ENCODE measurements around the gene OTUD6A. TPM values are rescaled to one million over a fixed set of nuclear protein-coding genes. Genes with fewer than 3 reads are reported as not detected.

OTUD6A gene
- total RNA-seq, 1 donor from 2014 or later: not detected

- no peaks in the 10 kb centered on the region for H3K9me3 ChIP-seq (ENCODE audit: control insufficient read depth in 3 of 3, low read length in 3 of 3)
- no peak overlapping the region for H3K4me3 ChIP-seq (ENCODE audit: low read length in 3 of 3)
- H3K27ac ChIP-seq (ENCODE audit: low read depth, low read length): no peak overlapping the region
- H3K4me1 ChIP-seq (ENCODE audit: control insufficient read depth in 3 of 3, insufficient read depth in 3 of 3, low read length in 3 of 3): peaks cover 0 to 6% (median 0%) of the 10 kb centered on the region in 3 donors
- peaks cover 0 to 20% (median 0%) of the 10 kb centered on the region in 3 donors for H3K27me3 ChIP-seq (ENCODE audit: control insufficient read depth in 3 of 3, insufficient read depth in 3 of 3, low read length in 3 of 3)
- no peaks in the 10 kb centered on the region for H3K36me3 ChIP-seq (ENCODE audit: control insufficient read depth in 3 of 3, insufficient read depth in 3 of 3, low read length in 3 of 3)
- no peak overlapping the region for H3K9ac ChIP-seq (ENCODE audit: low read depth in 1 of 3, low read length in 3 of 3)
Observed at GRCh38 chrX:70030301-70030767, 31.9 kb upstream of the OTUD6A start.

- Histone ChIP-seq H3K27me3 (ENCODE audit: control insufficient read depth in 3 of 3, insufficient read depth in 3 of 3, low read length in 3 of 3) (peaks cover 0 to 20% (median 0%) of the 10 kb centered on the region in 3 donors), H3K9ac (ENCODE audit: low read depth in 1 of 3, low read length in 3 of 3) (no peak overlapping the region), H3K27ac (ENCODE audit: low read depth, low read length) (no peak overlapping the region), H3K9me3 (ENCODE audit: control insufficient read depth in 3 of 3, low read length in 3 of 3) (peaks cover 0 to 3% (median 0%) of the 10 kb centered on the region in 3 donors), H3K4me3 (ENCODE audit: low read length in 3 of 3) (no peak overlapping the region), H3K4me1 (ENCODE audit: control insufficient read depth in 3 of 3, insufficient read depth in 3 of 3, low read length in 3 of 3) (peaks cover 0 to 6% (median 0%) of the 10 kb centered on the region in 3 donors), H3K36me3 (ENCODE audit: control insufficient read depth in 3 of 3, insufficient read depth in 3 of 3, low read length in 3 of 3) (no peaks in the 10 kb centered on the region)
Observed at GRCh38 chrX:70032792-70033191, 29.5 kb upstream of the OTUD6A start.

GRCh38 chrX:70033348-70034051 lies 28.8 kb upstream of the OTUD6A start:
- H3K9me3 ChIP-seq (ENCODE audit: control insufficient read depth in 3 of 3, low read length in 3 of 3): peaks cover 0 to 3% (median 0%) of the 10 kb centered on the region in 3 donors
- peaks cover 0 to 20% (median 0%) of the 10 kb centered on the region in 3 donors for H3K27me3 ChIP-seq (ENCODE audit: control insufficient read depth in 3 of 3, insufficient read depth in 3 of 3, low read length in 3 of 3)

GRCh38 chrX:70034646-70035045 lies 27.6 kb upstream of the OTUD6A start:
- peaks cover 0 to 18% (median 0%) of the 10 kb centered on the region in 3 donors for H3K27me3 ChIP-seq (ENCODE audit: control insufficient read depth in 3 of 3, insufficient read depth in 3 of 3, low read length in 3 of 3)
- H3K36me3 ChIP-seq (ENCODE audit: control insufficient read depth in 3 of 3, insufficient read depth in 3 of 3, low read length in 3 of 3): no peaks in the 10 kb centered on the region
- peaks cover 0 to 3% (median 0%) of the 10 kb centered on the region in 3 donors for H3K4me1 ChIP-seq (ENCODE audit: control insufficient read depth in 3 of 3, insufficient read depth in 3 of 3, low read length in 3 of 3)
- H3K9me3 ChIP-seq (ENCODE audit: control insufficient read depth in 3 of 3, low read length in 3 of 3): peaks cover 0 to 3% (median 0%) of the 10 kb centered on the region in 3 donors
- no peak overlapping the region for H3K9ac ChIP-seq (ENCODE audit: low read depth in 1 of 3, low read length in 3 of 3)
- H3K27ac ChIP-seq (ENCODE audit: low read depth, low read length): no peak overlapping the region
- H3K4me3 ChIP-seq (ENCODE audit: low read length in 3 of 3): no peak overlapping the region

More at GRCh38 chrX:70033348-70034051, 28.8 kb upstream of the OTUD6A start:
- Histone ChIP-seq H3K4me3 (ENCODE audit: low read length in 3 of 3) (no peak overlapping the region), H3K27ac (ENCODE audit: low read depth, low read length) (no peak overlapping the region), H3K4me1 (ENCODE audit: control insufficient read depth in 3 of 3, insufficient read depth in 3 of 3, low read length in 3 of 3) (peaks cover 0 to 6% (median 0%) of the 10 kb centered on the region in 3 donors), H3K9ac (ENCODE audit: low read depth in 1 of 3, low read length in 3 of 3) (no peak overlapping the region), H3K36me3 (ENCODE audit: control insufficient read depth in 3 of 3, insufficient read depth in 3 of 3, low read length in 3 of 3) (no peaks in the 10 kb centered on the region)

- Histone ChIP-seq H3K9ac (ENCODE audit: low read depth in 1 of 3, low read length in 3 of 3) (no peak overlapping the region), H3K27me3 (ENCODE audit: control insufficient read depth in 3 of 3, insufficient read depth in 3 of 3, low read length in 3 of 3) (peaks cover 0 to 4% (median 0%) of the 10 kb centered on the region in 3 donors), H3K4me3 (ENCODE audit: low read length in 3 of 3) (no peak overlapping the region), H3K9me3 (ENCODE audit: control insufficient read depth in 3 of 3, low read length in 3 of 3) (peaks cover 0 to 3% (median 0%) of the 10 kb centered on the region in 3 donors), H3K4me1 (ENCODE audit: control insufficient read depth in 3 of 3, insufficient read depth in 3 of 3, low read length in 3 of 3) (no peaks in the 10 kb centered on the region), H3K36me3 (ENCODE audit: control insufficient read depth in 3 of 3, insufficient read depth in 3 of 3, low read length in 3 of 3) (no peaks in the 10 kb centered on the region), H3K27ac (ENCODE audit: low read depth, low read length) (no peak overlapping the region)
Observed at GRCh38 chrX:70038515-70038914, 23.7 kb upstream of the OTUD6A start.

GRCh38 chrX:70038951-70039350 lies 23.3 kb upstream of the OTUD6A start:
- Histone ChIP-seq H3K9me3 (ENCODE audit: control insufficient read depth in 3 of 3, low read length in 3 of 3) (peaks cover 0 to 3% (median 0%) of the 10 kb centered on the region in 3 donors), H3K36me3 (ENCODE audit: control insufficient read depth in 3 of 3, insufficient read depth in 3 of 3, low read length in 3 of 3) (no peaks in the 10 kb centered on the region), H3K27me3 (ENCODE audit: control insufficient read depth in 3 of 3, insufficient read depth in 3 of 3, low read length in 3 of 3) (peaks cover 0 to 4% (median 0%) of the 10 kb centered on the region in 3 donors), H3K27ac (ENCODE audit: low read depth, low read length) (no peak overlapping the region), H3K9ac (ENCODE audit: low read depth in 1 of 3, low read length in 3 of 3) (no peak overlapping the region), H3K4me1 (ENCODE audit: control insufficient read depth in 3 of 3, insufficient read depth in 3 of 3, low read length in 3 of 3) (no peaks in the 10 kb centered on the region), H3K4me3 (ENCODE audit: low read length in 3 of 3) (no peak overlapping the region)

GRCh38 chrX:70039758-70040157 lies 22.5 kb upstream of the OTUD6A start:
- Histone ChIP-seq H3K4me3 (ENCODE audit: low read length in 3 of 3) (no peak overlapping the region), H3K4me1 (ENCODE audit: control insufficient read depth in 3 of 3, insufficient read depth in 3 of 3, low read length in 3 of 3) (no peaks in the 10 kb centered on the region), H3K27me3 (ENCODE audit: control insufficient read depth in 3 of 3, insufficient read depth in 3 of 3, low read length in 3 of 3) (peaks cover 0 to 3% (median 0%) of the 10 kb centered on the region in 3 donors), H3K9ac (ENCODE audit: low read depth in 1 of 3, low read length in 3 of 3) (no peak overlapping the region), H3K9me3 (ENCODE audit: control insufficient read depth in 3 of 3, low read length in 3 of 3) (peaks cover 0 to 3% (median 0%) of the 10 kb centered on the region in 3 donors), H3K36me3 (ENCODE audit: control insufficient read depth in 3 of 3, insufficient read depth in 3 of 3, low read length in 3 of 3) (no peaks in the 10 kb centered on the region), H3K27ac (ENCODE audit: low read depth, low read length) (no peak overlapping the region)

- Histone ChIP-seq H3K9ac (ENCODE audit: low read depth in 1 of 3, low read length in 3 of 3) (no peak overlapping the region), H3K27ac (ENCODE audit: low read depth, low read length) (no peak overlapping the region), H3K27me3 (ENCODE audit: control insufficient read depth in 3 of 3, insufficient read depth in 3 of 3, low read length in 3 of 3) (peaks cover 0 to 3% (median 0%) of the 10 kb centered on the region in 3 donors), H3K4me1 (ENCODE audit: control insufficient read depth in 3 of 3, insufficient read depth in 3 of 3, low read length in 3 of 3) (no peaks in the 10 kb centered on the region), H3K9me3 (ENCODE audit: control insufficient read depth in 3 of 3, low read length in 3 of 3) (no peaks in the 10 kb centered on the region), H3K36me3 (ENCODE audit: control insufficient read depth in 3 of 3, insufficient read depth in 3 of 3, low read length in 3 of 3) (no peaks in the 10 kb centered on the region), H3K4me3 (ENCODE audit: low read length in 3 of 3) (no peak overlapping the region)
Observed at GRCh38 chrX:70041993-70042392, 20.3 kb upstream of the OTUD6A start.

GRCh38 chrX:70042399-70043371 lies 19.6 kb upstream of the OTUD6A start:
- Histone ChIP-seq H3K4me3 (ENCODE audit: low read length in 3 of 3) (no peak overlapping the region), H3K9me3 (ENCODE audit: control insufficient read depth in 3 of 3, low read length in 3 of 3) (no peaks in the 10 kb centered on the region), H3K4me1 (ENCODE audit: control insufficient read depth in 3 of 3, insufficient read depth in 3 of 3, low read length in 3 of 3) (peaks cover 0 to 5% (median 0%) of the 10 kb centered on the region in 3 donors), H3K27ac (ENCODE audit: low read depth, low read length) (no peak overlapping the region), H3K9ac (ENCODE audit: low read depth in 1 of 3, low read length in 3 of 3) (no peak overlapping the region), H3K36me3 (ENCODE audit: control insufficient read depth in 3 of 3, insufficient read depth in 3 of 3, low read length in 3 of 3) (no peaks in the 10 kb centered on the region), H3K27me3 (ENCODE audit: control insufficient read depth in 3 of 3, insufficient read depth in 3 of 3, low read length in 3 of 3) (peaks cover 0 to 3% (median 0%) of the 10 kb centered on the region in 3 donors)
